Retinal pigment epithelial cell (primary cell): ENCODE data around the gene FMN2.

Experiments
- DNase-seq: peaks from one replicate; pipeline ENCODE4 v3.0.0-alpha.2; 2010; ENCODE audit warnings: low read depth
- H3K4me3 ChIP-seq: 2 replicates; pipeline ENCODE4 v1.5.1; 2011; ENCODE audit warnings: mild to moderate bottlenecking, low read length, control low read depth, moderate library complexity
- CTCF ChIP-seq: conservative IDR thresholded peaks from 2 replicates; pipeline ENCODE4 v1.5.1; 2011; ENCODE audit warnings: low read depth, low read length, control low read depth, inconsistent platforms

FMN2 gene

DNA sequence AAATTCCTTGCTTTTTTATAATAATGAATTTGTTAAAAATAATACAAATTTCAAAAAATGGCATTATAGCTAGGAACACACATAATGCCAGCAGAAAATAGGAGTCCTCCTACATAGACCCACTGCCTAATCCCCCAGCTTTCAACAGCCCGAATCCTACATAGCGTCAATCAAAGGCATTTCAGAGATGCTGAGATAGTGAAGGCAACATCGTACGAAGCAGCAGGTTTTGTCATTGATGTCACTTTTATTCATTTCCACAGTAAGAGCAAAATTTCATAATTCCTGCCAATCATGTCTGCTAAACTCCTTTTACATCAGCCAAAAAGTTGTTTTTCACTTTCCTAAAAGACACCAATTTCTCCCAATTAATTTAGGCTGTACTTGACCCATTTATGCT is 426.2 kb downstream of the FMN2 start:
- TF ChIP-seq CTCF, result no peak
- no peak for DNase-seq
- no peak overlapping the region for H3K4me3 ChIP-seq

DNA sequence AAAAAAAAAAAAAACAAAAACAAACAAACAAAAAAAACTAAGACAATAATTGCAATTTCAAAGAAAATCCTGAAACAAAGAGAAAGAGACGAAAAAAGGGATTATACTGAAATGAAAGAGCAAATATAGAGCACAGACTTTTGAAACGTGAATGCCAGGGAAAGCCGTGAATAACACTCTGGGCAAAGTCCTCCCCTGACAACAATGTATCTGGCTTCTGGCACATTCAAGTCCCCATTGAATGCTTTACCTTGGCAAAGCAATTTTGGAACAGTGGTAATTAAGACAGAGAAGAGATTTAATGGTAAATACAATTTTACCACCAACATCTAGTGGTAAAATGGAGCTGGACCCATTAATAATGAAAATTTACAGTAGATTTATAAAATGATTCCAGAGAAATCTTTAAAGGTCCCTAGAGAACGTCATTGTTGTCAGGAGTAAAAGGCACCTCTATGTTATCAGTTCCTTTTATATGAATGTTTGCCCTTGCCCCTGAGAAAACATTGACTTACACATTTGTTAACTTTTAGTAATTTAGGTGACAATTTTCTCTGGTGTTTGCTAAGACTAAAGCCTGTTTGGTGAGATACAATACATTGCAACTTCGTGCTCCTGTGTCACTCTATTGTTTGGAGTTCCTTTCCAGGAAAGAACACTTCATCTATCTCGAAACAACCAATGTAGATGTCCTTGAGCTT is 430.6 kb downstream of the FMN2 start:
- TF ChIP-seq CTCF, result no peak
- no peak for DNase-seq
- no peak overlapping the region for H3K4me3 ChIP-seq

- no peak for DNase-seq
- H3K4me3 ChIP-seq, result no peak overlapping the region
- TF ChIP-seq CTCF, result no peak
Observed at GRCh38 chr1:240524356-240525069, 432.8 kb downstream of the FMN2 start.
